ACHN (cell line): ENCODE measurements around the gene GPATCH3.
"Not testable (repeated sequence)": the region's sequence is repeated elsewhere in the genome, so short reads cannot be mapped to it uniquely, and the experiment has no call there.

ENCODE experiments used
- DNase-seq: peaks from one replicate; pipeline ENCODE4 v3.0.0-alpha.2; 2015
- in situ Hi-C: cut with HindIII; loops from 2 replicates; pipeline ENCODE4 v1.10.0; 2017; ENCODE audit warnings: low sequenced_read_pairs, low pct_ligation_motif_present, low pct_unique_long_range_greater_than_20kb

The GPATCH3 gene

GRCh38 chr1:26882696-26883463 lies 17.4 kb downstream of the GPATCH3 start:
- DNase-seq = no peak
- in situ Hi-C loops = loop anchor here (10.0 kb wide), 1 partner anchor 48 kb away; no protein-coding TSS in a partner anchor

DNA sequence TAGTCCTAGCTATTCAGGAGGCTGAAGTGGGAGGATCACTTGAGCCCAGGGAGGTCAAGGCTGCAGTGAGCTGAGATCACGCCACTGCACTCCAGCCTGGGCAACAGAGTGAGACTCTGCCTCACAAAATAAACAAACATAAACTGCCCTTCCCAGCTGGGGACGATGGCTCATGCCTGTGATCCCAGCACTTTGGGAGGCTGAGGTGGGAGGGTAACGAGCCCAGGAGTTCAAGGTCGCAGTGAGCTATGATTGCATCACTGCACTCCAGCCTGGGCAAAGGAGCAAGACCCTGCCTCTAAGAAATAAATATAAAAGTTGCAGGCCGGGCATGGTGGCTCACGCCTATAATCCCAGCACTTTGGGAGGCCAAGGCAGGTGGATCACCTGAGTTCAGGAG lies 18.7 kb downstream of the GPATCH3 start:
- not testable (repeated sequence) for DNase-seq
- in situ Hi-C loops = loop anchor here (10.0 kb wide), 1 partner anchor 47 kb away; no protein-coding TSS in a partner anchor

GRCh38 chr1:26879793-26880192 lies 20.5 kb downstream of the GPATCH3 start:
- no peak for DNase-seq
- in situ Hi-C loops = loop anchor here (10.0 kb wide), 1 partner anchor 45 kb away; no protein-coding TSS in a partner anchor

DNA sequence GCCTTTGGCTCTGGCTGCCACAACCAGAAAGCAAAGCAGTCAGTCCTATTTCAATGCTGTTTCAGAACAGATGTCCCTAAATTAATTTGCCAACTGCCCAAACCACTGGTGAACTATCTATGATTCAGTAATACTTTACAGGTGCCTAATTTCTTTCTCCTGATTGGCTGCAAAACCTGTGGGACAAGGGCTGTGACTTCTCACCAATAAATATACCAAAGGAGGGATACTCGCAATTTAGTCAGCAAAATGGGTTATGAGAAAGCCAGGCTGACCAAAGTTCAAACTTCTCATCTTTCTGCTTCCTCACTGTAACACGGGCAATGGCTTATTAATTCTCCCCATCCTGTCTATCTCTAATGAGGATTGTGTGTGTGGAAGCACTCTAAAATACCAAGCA lies 22.9 kb downstream of the GPATCH3 start:
- DNase-seq = no peak
- in situ Hi-C loops = no loop called here

DNA sequence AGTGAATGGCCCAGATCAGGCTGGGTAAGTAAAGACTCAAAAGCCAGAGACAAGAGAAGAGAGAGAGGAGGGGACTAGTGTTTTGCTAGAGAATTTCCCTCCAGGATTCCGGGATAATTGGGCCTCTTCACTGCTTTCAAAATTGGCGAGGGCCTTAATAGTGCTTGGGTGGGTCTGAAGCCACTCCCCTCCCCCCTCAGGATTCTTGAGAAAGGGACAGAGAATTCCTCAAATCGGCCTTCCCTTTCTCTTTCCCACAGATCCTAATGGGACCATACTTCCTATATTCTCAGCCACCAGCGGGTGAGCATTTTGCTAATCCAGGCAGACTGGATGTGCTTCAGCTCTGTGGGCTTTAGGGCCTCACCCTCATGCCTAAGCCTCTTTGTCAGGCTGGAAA lies 25.4 kb downstream of the GPATCH3 start:
- in situ Hi-C loops = no loop called here

GRCh38 chr1:26873097-26873496 lies 27.2 kb downstream of the GPATCH3 start:
- in situ Hi-C loops, DNase-seq: not testable (repeated sequence)

More for the DNA sequence above, 25.4 kb downstream of the GPATCH3 start:
- no peak for DNase-seq

DNA sequence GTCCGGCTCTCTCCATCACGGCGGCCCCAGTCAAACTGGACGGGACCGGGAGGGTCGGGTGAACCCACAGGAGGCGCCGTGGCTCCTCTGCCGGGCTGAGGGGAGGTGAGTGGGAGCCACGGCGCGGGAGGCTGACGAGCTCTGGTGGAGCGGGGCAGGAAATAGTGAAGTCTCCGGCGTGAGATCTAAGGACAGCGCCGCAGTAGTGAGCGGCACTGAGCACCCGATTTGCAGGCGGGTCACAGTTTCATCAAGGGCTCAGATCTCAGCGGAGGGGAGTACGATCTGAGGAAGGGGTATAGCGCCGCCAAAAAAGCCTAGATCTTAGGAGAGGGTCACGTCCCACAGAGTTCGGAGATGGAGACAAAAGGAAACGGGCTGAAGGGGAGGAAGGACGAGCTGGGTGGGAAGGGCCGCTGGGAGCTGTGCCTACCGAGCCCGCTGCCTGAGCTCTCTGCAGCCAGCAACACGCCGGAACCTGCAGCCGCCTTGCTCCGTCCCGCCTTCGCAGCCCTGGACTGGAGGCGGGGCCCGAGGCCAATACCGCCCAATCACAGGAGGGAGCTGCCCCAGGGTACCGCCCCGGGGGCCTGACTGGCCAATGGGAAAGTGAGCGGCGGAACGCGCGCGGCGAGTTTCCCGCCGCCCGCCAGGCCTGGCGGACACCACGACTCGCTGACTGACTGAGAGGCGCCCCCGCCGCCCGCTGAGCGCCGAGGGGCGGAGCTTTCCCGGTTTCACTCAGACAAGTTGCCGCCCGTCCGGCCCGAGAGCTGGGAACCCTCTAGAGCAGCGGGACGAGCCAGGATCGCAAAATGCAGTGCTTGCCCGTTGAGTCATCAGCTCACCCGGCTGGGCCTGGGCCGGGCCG lies 35.4 kb downstream of the GPATCH3 start:
- DNase-seq = peak; percentile 96

GRCh38 chr1:26863685-26864077 lies 36.6 kb downstream of the GPATCH3 start:
- no peak for DNase-seq
- in situ Hi-C loops = no loop called here

More for the DNA sequence above, 35.4 kb downstream of the GPATCH3 start:
- in situ Hi-C loops = no loop called here

GRCh38 chr1:26862781-26863684 lies 37.2 kb downstream of the GPATCH3 start, which contains the start of gene SFN:
TSS of gene SFN (plus strand) at chr1:26863149. CDS start at chr1:26863213, 64 bp downstream.
- in situ Hi-C loops = no loop called here
- peak; percentile 60 for DNase-seq

DNA sequence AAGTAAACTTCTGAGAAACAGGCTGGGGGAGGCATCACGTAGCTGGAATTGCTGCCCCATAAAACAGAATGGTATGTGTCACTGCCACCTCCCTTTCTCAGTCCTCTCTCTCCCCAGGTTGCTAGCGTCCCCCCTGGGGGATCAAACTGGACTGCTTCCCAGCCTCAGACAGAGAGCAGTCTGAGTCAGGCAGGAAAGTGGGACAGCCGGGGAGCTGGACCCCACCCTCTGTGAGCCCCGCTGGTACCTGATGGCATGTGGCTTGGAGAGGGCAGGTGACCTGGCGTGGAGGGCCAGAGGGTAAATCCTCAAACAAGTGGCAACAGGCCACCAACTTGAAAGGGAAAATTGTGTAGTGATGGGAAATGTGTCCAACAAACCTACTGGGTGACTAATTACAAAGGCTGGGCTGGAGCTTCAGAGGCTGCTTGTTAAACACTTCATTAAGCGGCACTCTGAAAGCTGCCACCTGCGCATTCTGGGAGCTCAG lies 38.3 kb downstream of the GPATCH3 start:
- no peak for DNase-seq
- in situ Hi-C loops = no loop called here

GRCh38 chr1:26861286-26861701 lies 39.0 kb downstream of the GPATCH3 start:
- in situ Hi-C loops = no loop called here
- peak; percentile 42 for DNase-seq

GRCh38 chr1:26858891-26859640 lies 41.2 kb downstream of the GPATCH3 start:
- in situ Hi-C loops = no loop called here

DNA sequence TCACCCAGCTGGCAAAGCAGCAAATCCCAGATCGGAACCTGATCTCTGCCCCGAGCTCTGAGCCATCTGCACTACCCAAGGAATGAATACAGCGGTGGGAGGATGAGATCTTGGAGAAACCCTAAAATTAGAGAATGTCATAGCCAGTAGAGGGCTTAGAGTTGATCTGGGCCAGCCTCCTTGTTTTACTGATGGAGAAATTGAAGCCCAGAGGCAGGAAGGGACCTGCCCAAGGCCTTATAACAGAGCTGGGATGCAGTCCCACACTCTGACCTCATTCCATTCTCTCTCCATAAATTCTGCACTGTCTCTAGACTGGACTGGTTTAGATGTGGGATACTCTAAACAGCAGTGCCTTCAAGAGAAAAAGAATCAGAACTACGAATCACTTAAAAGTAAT lies 42.1 kb downstream of the GPATCH3 start:
- in situ Hi-C loops = no loop called here
- DNase-seq = no peak

More at GRCh38 chr1:26858891-26859640, 41.2 kb downstream of the GPATCH3 start:
- no peak for DNase-seq

DNA sequence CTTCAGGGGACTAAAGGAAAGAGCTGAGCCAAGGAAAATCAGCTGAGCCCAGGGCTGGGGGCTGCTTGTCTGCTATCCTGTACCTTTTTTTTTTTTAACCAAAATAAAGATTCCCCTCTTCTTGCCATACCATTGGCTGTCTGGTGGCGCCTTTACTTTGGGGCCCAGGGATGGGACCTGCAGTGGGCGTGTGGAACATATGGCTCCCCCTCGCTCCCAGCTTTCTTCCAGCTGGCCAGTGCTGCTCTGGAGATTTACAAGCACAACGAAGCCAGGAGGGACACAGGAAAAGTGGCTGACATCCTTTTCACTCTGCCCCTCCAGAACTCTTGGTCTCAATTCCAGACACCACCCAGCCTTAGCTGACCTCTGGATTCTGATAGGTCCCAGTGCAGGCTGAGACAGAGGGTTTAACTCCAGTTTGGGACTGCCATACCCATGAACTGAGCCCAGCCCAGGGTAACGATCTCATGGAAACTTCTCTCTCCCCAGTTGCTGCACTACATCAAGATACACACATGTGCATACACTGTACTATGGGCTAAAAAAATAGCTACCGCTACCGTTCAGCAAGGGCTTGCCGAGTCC lies 42.7 kb downstream of the GPATCH3 start:
- DNase-seq = no peak
- in situ Hi-C loops = no loop called here

GRCh38 chr1:26856604-26857469 lies 43.4 kb downstream of the GPATCH3 start:
- in situ Hi-C loops = no loop called here
- DNase-seq = no peak

DNA sequence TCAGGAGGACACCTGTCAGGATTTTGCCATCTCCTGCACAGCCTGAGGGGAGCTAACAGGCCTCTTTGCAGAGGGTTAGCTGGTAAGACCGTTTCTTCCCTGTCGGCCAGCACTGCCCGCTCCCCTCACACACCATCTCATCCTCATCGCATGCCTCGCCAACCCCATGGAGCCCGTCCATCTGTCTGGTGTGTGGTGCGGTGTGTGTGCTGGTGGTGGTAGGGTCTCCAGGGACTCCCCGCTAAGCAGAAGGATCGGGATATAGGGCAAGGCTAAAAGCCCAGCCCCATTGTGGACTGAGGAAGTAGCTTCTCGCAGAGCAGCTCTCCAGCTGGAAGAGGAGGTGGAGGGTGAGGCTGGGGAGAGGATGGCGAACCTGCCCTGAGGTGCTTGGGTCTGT lies 44.1 kb downstream of the GPATCH3 start:
- no peak for DNase-seq
- in situ Hi-C loops = no loop called here
